ENCODE measurements around the gene XPO6.

XPO6 gene

DNA sequence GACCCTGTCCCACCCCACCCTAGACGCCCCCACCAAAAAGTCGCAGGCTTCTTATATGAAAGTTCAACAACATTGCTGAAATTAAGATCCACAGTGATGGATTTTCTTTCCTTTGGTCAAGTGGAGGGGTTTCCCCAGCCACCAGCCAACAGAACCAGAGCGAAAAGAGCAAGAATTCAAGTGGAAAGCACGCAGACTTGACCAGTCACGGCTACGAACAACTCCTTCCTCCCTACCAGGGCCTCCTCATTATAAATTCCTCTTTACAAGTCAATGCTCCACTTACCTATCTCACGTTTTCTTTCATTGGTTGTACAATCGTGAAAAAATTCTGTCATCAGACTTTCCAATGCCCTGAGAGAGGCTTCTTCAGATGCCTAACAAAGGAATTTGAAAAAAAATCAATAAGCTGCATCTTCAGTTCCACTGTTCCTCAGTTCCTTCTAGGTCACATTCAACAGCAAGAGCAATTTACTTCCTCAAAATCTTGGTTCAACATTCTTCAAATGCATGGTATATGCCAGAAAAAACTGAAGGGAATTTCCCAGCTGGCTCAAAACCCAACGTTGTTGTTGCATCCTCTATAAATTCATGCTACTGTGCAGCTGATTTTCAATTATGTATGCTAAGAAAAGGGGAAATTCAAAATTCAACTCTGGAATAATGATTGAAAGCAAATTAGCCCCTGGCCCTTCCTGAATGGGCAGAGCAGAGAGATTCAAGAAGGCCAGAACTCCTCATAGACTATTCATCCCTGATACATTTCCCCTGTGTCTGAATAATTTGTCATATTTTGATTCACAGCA, 30.9 kb downstream of the XPO6 start:
- H3K9ac ChIP-seq = no peak overlapping the region
- peaks cover 24% of the 10 kb centered on the region; the same call in 1 of the 2 replicates for H3K4me1 ChIP-seq

GRCh38 chr16:28179354-28179753, 32.4 kb downstream of the XPO6 start:
- Histone ChIP-seq H3K27me3 (no peaks in the 10 kb centered on the region), H4K20me1 (peaks cover 92% of the 10 kb centered on the region), H3K4me3 (no peak overlapping the region), H3K27ac (no peak overlapping the region), H3K36me3 (peaks cover 80% of the 10 kb centered on the region), H3K4me1 (peaks cover 24% of the 10 kb centered on the region; the same call in 1 of the 2 replicates), H3K9ac (no peak overlapping the region), H3K4me2 (no peak overlapping the region), H3K9me3 (no peaks in the 10 kb centered on the region)
- TF ChIP-seq Cebpa-rat (IDR thresholded peaks at IDR 0.05) = no peak

More for the DNA sequence above, 30.9 kb downstream of the XPO6 start:
- Histone ChIP-seq H3K27me3 (no peaks in the 10 kb centered on the region), H3K27ac (no peak overlapping the region), H3K4me3 (no peak overlapping the region), H3K4me2 (peak overlapping the region; percentile 18; the same call in 1 of the 2 replicates), H3K9me3 (peaks cover 13% of the 10 kb centered on the region), H3K36me3 (peaks cover 78% of the 10 kb centered on the region), H4K20me1 (peaks cover 93% of the 10 kb centered on the region)
- TF ChIP-seq Cebpa-rat (IDR thresholded peaks at IDR 0.05) = no peak

DNA sequence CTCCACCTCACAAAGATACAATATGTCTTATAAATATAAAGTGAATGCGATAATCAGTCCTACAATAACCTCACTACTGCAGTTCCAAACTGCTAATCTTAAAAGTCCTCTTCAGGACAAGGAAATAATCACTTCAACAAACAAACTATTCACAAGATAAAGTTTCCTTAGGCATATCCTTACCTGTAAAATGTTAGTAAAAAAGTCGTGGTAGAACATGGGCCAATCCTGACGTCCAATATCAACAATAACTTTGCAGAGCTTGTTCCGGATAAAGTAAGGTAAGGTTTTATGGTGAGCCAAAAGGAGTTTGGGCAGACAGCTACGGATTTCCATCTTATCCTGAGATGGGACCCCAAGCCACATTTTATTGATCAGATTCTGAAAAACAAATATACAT, 36.0 kb downstream of the XPO6 start:
- H3K27me3 ChIP-seq = no peaks in the 10 kb centered on the region
- no peak overlapping the region for H3K4me2 ChIP-seq
- peaks cover 6% of the 10 kb centered on the region; the same call in 1 of the 2 replicates for H3K4me1 ChIP-seq
- no peaks in the 10 kb centered on the region for H3K9me3 ChIP-seq
- no peak overlapping the region for H3K9ac ChIP-seq
- H3K36me3 ChIP-seq = peaks cover 96% of the 10 kb centered on the region
- peaks cover 86% of the 10 kb centered on the region for H4K20me1 ChIP-seq
- H3K27ac ChIP-seq = no peak overlapping the region
- no peak for TF ChIP-seq Cebpa-rat (IDR thresholded peaks at IDR 0.05)
- H3K4me3 ChIP-seq = no peak overlapping the region

GRCh38 chr16:28172336-28172735, 39.4 kb downstream of the XPO6 start:
- Histone ChIP-seq H4K20me1 (peaks cover 63% of the 10 kb centered on the region), H3K27ac (no peak overlapping the region), H3K4me1 (no peaks in the 10 kb centered on the region), H3K4me3 (no peak overlapping the region), H3K9ac (no peak overlapping the region), H3K4me2 (no peak overlapping the region), H3K27me3 (no peaks in the 10 kb centered on the region), H3K9me3 (no peaks in the 10 kb centered on the region), H3K36me3 (peaks cover 94% of the 10 kb centered on the region)
- TF ChIP-seq Cebpa-rat (IDR thresholded peaks at IDR 0.05) = no peak

GRCh38 chr16:28171816-28172215, 39.9 kb downstream of the XPO6 start:
- no peak overlapping the region for H3K4me2 ChIP-seq
- no peaks in the 10 kb centered on the region for H3K9me3 ChIP-seq
- H3K27ac ChIP-seq = no peak overlapping the region
- no peaks in the 10 kb centered on the region for H3K4me1 ChIP-seq
- peaks cover 59% of the 10 kb centered on the region for H4K20me1 ChIP-seq
- no peaks in the 10 kb centered on the region for H3K27me3 ChIP-seq
- no peak overlapping the region for H3K9ac ChIP-seq
- H3K36me3 ChIP-seq = peaks cover 94% of the 10 kb centered on the region
- H3K4me3 ChIP-seq = no peak overlapping the region
- TF ChIP-seq Cebpa-rat (IDR thresholded peaks at IDR 0.05) = no peak

DNA sequence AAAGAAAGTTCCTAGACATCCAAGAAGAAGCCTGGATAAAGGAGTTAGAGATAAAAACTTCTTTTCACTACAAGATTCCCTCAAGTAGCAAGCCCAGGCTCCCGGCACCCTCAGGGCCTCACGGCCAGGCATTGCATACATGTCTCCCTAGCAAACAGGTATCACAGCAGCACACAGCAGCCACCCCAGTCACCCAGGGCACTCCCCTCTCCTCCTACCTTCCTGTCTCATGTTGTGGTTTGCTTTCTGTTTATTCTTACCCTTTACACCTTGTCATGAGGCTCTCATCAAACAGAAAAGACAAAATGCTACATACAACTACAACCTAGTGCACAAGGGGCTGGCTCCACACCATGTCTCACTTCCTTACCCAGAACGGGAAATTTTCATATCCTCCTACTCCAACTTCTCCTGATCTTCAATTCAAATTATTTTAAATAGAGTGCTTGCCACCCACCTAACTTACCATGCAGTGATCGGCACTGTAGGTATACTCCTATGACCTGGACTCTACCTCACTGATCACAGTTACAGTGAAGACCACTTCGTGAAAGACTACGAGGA, 42.7 kb downstream of the XPO6 start:
- Histone ChIP-seq H3K4me1 (peaks cover 10% of the 10 kb centered on the region), H3K27ac (no peak overlapping the region), H3K4me2 (no peak overlapping the region), H3K4me3 (no peak overlapping the region), H3K27me3 (no peaks in the 10 kb centered on the region), H4K20me1 (peaks cover 65% of the 10 kb centered on the region), H3K9ac (no peak overlapping the region), H3K9me3 (no peaks in the 10 kb centered on the region), H3K36me3 (peaks cover 93% of the 10 kb centered on the region)
- no peak for TF ChIP-seq Cebpa-rat (IDR thresholded peaks at IDR 0.05)

- Histone ChIP-seq H3K4me2 (no peak overlapping the region), H3K27me3 (no peaks in the 10 kb centered on the region), H3K4me3 (no peak overlapping the region), H3K27ac (no peak overlapping the region), H3K9ac (no peak overlapping the region), H3K4me1 (peaks cover 10% of the 10 kb centered on the region), H4K20me1 (peaks cover 67% of the 10 kb centered on the region), H3K36me3 (peaks cover 93% of the 10 kb centered on the region), H3K9me3 (no peaks in the 10 kb centered on the region)
- TF ChIP-seq Cebpa-rat (IDR thresholded peaks at IDR 0.05) = no peak
Measured at GRCh38 chr16:28167730-28168129, 44.0 kb downstream of the XPO6 start.

DNA sequence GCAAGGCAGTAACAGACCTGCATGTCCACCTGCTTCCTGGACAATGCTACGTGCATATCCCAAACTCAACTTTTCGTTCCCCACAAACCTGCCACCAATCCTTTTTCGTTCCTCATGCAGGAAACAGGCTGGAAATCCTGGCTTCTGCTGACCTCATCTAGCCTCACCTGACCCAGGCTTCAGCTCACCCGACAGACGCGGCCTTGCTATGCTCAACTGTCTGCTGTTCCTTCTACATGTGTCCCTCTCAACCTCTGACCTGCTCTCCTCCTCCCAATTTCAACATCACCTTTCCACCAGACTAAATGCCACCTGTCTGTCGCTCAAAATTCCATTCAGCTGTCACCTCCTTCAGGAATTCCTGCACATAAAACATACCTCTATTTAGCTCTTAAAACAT, 44.5 kb downstream of the XPO6 start:
- H3K4me2 ChIP-seq = no peak overlapping the region
- H3K4me3 ChIP-seq = no peak overlapping the region
- no peak for TF ChIP-seq Cebpa-rat (IDR thresholded peaks at IDR 0.05)
- no peak overlapping the region for H3K9ac ChIP-seq
- no peaks in the 10 kb centered on the region for H3K27me3 ChIP-seq
- H4K20me1 ChIP-seq = peaks cover 68% of the 10 kb centered on the region
- H3K36me3 ChIP-seq = peaks cover 93% of the 10 kb centered on the region
- no peak overlapping the region for H3K27ac ChIP-seq
- no peaks in the 10 kb centered on the region for H3K9me3 ChIP-seq
- H3K4me1 ChIP-seq = peaks cover 10% of the 10 kb centered on the region

- Histone ChIP-seq H3K9ac (no peak overlapping the region), H3K4me1 (peaks cover 10% of the 10 kb centered on the region), H4K20me1 (peaks cover 68% of the 10 kb centered on the region), H3K36me3 (peaks cover 91% of the 10 kb centered on the region), H3K4me2 (no peak overlapping the region; the same call in 1 of the 2 replicates), H3K27me3 (no peaks in the 10 kb centered on the region), H3K27ac (no peak overlapping the region), H3K4me3 (no peak overlapping the region), H3K9me3 (no peaks in the 10 kb centered on the region)
- no peak for TF ChIP-seq Cebpa-rat (IDR thresholded peaks at IDR 0.05)
Measured at GRCh38 chr16:28166394-28167208, 45.2 kb downstream of the XPO6 start.

Measured in BLaER1 (cell line).